ENCODE measurements around the gene CLRN3.

The CLRN3 gene

GRCh38 chr10:127892743-127893142 is at the start of gene CLRN3:
Gene CLRN3, minus strand, starts transcription at chr10:127892941. Its CDS starts 157 bp downstream, at chr10:127892784.
- TF ChIP-seq CTCF (conservative IDR thresholded peaks at IDR 0.05; ENCODE audit: low read depth, low read length): no peak
- DNase-seq (ENCODE audit: low read depth): no peak
- no peak within 1 kb of the TSS for H3K4me3 ChIP-seq (ENCODE audit: low read length)

- H3K4me3 ChIP-seq (ENCODE audit: low read length): no peak overlapping the region
- no peak for DNase-seq (ENCODE audit: low read depth)
- TF ChIP-seq CTCF (conservative IDR thresholded peaks at IDR 0.05; ENCODE audit: low read depth, low read length): no peak
Measured at GRCh38 chr10:127940866-127941640, 48.3 kb upstream of the CLRN3 start.

GRCh38 chr10:127939786-127940330 is 47.1 kb upstream of the CLRN3 start:
- no peak overlapping the region for H3K4me3 ChIP-seq (ENCODE audit: low read length)
- no peak for TF ChIP-seq CTCF (conservative IDR thresholded peaks at IDR 0.05; ENCODE audit: low read depth, low read length)
- no peak for DNase-seq (ENCODE audit: low read depth)

GRCh38 chr10:127937915-127938463 is 45.2 kb upstream of the CLRN3 start:
- TF ChIP-seq CTCF (conservative IDR thresholded peaks at IDR 0.05; ENCODE audit: low read depth, low read length): no peak
- no peak for DNase-seq (ENCODE audit: low read depth)
- H3K4me3 ChIP-seq (ENCODE audit: low read length): no peak overlapping the region

- no peak for TF ChIP-seq CTCF (conservative IDR thresholded peaks at IDR 0.05; ENCODE audit: low read depth, low read length)
- no peak for DNase-seq (ENCODE audit: low read depth)
Measured at GRCh38 chr10:127937069-127937468, 44.3 kb upstream of the CLRN3 start.

GRCh38 chr10:127935071-127935561 is 42.4 kb upstream of the CLRN3 start:
- no peak for TF ChIP-seq CTCF (conservative IDR thresholded peaks at IDR 0.05; ENCODE audit: low read depth, low read length)
- H3K4me3 ChIP-seq (ENCODE audit: low read length): no peak overlapping the region
- no peak for DNase-seq (ENCODE audit: low read depth)

More at GRCh38 chr10:127937069-127937468, 44.3 kb upstream of the CLRN3 start:
- no peak overlapping the region for H3K4me3 ChIP-seq (ENCODE audit: low read length)

Data from retinal pigment epithelial cell (primary cell).